ENCODE results near the gene SPP1.
"Not testable (repeated sequence)": the region's sequence is repeated elsewhere in the genome, so short reads cannot be mapped to it uniquely, and the experiment has no call there.

The SPP1 gene

DNA sequence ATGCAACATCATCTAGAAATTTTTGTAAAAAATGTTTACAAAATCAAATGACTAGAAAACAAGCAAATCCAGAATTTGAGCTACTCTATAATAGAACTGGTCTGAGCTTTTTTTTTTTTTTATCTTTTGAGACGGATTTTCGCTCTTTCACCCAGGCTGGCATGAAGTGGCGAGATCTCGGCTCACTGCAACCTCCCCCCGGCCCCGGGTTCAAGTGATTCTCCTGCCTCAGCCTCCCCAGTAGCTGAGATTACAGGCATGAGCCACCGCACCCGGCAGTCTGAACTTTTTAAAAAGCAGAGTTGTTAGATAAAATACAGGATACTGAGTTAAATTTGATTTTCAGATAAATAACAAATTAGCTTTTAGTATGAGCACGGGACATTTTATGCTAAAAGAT lies 11.0 kb downstream of the SPP1 start:
- DNase-seq (ENCODE audit: low read depth in 3 of 3), result no peak

GRCh38 chr4:87989765-87990164 lies 14.3 kb downstream of the SPP1 start:
- DNase-seq (ENCODE audit: low read depth in 3 of 3), result no peak

DNA sequence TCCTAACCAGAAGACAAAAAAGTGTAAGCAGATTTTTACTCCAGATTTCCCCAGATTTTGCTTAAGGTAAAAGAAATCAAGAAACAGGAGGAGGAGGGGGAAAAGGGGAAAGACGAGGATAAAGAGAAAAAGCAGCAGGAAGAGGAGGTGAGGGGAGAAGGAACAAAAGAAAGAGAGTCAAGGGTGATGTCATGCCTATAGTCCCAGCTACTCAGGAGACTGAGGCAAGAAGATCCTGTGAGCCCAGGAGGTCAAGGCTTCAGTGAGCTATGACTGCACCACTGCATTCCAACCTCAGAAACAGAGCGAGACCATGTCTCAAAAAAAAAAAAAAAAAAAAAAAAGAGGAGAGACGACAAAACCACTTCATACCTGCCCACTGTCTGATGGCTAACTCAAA lies 19.9 kb downstream of the SPP1 start:
- no peak for DNase-seq (ENCODE audit: low read depth in 3 of 3)

DNA sequence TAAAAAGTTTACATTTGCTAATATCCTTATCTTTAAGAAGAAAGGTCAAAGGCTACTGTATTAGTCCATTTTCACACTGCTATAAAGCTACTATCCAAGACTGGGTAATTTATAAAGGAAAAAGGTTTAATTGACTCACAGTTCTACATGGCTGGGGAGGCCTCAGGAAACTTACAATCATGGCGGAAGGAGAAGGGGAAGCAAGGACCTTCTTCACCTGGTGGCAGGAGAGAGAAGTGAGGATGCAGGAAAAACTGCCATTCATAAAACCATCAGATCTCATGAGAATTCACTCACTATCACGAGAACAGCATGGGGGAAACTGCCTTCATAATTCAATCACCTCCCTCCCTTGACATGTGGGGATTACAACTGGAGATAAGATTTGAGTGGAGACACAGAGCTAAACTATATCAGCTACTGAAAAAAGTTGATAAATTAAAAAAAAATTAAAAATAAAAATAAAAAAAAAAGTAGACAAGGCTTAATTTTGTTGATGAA lies 23.7 kb downstream of the SPP1 start:
- not testable (repeated sequence) for DNase-seq (ENCODE audit: low read depth in 3 of 3)

DNA sequence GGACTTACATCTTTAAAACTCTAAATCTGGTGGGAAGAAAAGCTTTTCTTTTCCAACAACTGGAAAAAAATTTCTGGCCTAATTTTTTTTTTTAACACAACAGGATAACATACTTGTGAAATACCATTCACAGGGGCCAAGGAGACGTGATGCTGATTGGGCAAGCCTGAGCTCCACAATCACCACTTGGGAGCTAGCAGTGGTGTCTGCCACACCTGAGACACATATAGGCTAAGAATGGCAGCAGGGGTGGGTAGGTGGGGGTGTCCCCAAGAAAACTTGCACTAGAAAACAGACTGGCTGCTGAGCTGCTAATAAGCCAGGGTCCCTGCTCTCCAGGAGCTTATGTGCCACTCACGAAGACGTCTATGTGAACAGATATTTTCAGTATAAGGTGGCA lies 26.4 kb downstream of the SPP1 start:
- DNase-seq (ENCODE audit: low read depth in 3 of 3), result no peak

GRCh38 chr4:88002786-88003185 lies 27.3 kb downstream of the SPP1 start:
- no peak for DNase-seq (ENCODE audit: low read depth in 3 of 3)

GRCh38 chr4:88003261-88003660 lies 27.7 kb downstream of the SPP1 start:
- no peak for DNase-seq (ENCODE audit: low read depth in 3 of 3)

- no peak for DNase-seq (ENCODE audit: low read depth in 3 of 3)
Measured at GRCh38 chr4:88005076-88005475, 29.6 kb downstream of the SPP1 start.

DNA sequence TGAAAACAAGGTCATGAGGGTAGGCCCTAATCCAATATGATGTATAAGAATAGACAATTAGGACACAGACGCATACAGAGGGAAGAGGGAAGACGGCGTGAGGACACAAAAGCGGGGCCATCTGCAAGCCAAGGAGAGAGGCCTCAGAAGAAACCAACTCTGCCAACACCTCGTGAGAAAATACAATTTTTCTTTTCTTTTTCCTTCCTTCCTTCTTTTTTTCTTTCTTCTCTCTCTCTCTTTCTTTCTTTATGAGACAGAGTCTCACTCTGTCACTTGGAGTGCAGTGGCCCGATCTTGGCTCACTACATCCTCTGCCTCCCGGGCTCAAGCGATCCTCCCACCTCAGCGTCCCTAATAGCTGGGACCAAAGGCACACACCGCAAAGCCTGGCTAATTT lies 30.4 kb downstream of the SPP1 start:
- no peak for DNase-seq (ENCODE audit: low read depth in 3 of 3)

- DNase-seq (ENCODE audit: low read depth in 3 of 3), result no peak
Measured at GRCh38 chr4:88006956-88007303, 31.4 kb downstream of the SPP1 start.

DNA sequence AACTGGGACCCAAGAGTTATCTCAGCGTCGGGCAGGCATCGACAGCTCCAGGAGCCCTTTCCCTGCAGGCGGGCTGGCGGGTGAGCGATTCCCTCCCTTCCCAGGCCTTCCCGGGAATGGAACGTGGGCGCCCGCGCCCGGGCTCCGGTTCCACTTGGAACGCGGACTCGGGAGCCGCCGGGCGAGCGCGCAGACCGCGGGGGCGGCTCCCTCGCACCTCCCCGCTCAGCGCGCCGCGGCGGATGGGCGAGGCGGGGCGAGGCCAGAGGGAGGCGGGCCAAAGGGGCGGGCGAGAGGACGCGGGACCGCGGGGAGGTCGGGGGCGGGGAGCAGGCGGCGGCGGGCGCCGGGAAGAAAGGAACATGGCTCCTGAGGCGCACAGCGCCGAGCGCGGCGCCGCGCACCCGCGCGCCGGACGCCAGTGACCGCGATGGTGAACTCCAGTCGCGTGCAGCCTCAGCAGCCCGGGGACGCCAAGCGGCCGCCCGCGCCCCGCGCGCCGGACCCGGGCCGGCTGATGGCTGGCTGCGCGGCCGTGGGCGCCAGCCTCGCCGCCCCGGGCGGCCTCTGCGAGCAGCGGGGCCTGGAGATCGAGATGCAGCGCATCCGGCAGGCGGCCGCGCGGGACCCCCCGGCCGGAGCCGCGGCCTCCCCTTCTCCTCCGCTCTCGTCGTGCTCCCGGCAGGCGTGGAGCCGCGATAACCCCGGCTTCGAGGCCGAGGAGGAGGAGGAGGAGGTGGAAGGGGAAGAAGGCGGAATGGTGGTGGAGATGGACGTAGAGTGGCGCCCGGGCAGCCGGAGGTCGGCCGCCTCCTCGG lies 32.0 kb downstream of the SPP1 start, which contains the start of gene PKD2:
PKD2 (plus strand) TSS at position 332 of the 818 bp plus-strand sequence; CDS start at position 431, 99 bp downstream.
- peak; percentile 46 to 70 (median 70) for DNase-seq (ENCODE audit: low read depth in 3 of 3)

DNA sequence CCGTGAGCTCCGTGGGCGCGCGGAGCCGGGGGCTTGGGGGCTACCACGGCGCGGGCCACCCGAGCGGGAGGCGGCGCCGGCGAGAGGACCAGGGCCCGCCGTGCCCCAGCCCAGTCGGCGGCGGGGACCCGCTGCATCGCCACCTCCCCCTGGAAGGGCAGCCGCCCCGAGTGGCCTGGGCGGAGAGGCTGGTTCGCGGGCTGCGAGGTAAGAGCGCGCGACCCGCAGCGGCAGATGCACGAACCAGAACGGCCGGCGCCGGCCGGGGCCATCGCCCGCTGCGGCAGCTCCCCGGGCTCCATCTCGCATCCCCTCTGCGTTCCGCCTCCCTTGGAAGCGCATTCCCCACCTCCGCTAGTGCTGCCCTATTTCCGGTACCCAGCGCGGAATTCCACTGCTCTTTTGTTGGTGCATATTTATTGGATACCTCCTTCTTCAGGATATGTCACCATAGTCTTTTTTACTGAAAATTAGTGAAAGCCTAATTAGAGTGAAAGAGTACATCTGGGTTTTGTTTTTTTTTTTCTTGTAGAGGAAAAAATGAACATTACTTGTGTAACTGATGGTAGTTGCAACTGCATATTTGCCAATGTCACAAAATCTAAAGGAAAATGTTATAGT lies 32.7 kb downstream of the SPP1 start:
- no peak for DNase-seq (ENCODE audit: low read depth in 3 of 3)

DNA sequence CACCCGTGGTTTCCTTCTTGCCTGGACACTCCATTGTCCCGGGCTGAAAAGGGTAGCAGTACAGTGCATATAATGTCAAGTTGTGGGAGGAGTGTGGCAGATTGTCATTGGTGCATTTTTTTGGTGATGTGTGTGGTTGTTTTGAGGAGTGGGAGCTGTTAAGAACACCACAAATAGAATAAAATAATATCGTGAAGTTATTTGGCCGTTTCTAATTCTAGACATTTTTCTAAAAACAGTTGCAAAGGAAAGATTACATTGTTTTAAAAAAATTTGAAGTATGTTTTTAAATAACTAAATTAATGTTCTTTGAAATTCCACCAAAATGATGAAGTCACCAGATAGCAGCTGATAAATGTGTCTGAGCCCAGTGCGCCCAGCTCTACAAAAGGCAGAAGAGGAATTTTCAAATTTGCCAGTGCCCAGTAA lies 33.2 kb downstream of the SPP1 start:
- DNase-seq (ENCODE audit: low read depth in 3 of 3), result no peak

- DNase-seq (ENCODE audit: low read depth in 3 of 3), result no peak
Measured at GRCh38 chr4:88009871-88010270, 34.4 kb downstream of the SPP1 start.

DNA sequence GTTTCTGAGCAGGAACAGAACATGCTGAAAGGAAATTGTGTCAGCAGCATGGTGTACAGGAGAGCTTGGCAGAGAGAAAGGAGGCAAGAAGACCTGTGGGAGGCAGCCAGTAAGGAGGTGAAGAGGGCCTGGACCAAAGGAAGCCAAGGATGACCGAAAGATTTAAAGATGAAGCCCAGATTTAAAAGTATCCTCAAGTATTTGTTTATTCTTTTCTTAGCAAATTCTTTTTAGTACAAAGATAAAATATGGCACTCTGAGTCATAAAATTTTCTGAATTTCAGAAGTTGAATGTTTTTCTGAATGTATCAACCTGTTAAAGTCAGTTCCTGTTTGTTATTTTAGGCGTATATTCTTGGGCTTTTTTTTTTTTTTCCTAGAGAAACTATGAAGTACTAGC lies 35.5 kb downstream of the SPP1 start:
- DNase-seq (ENCODE audit: low read depth in 3 of 3), result no peak

- DNase-seq (ENCODE audit: low read depth in 3 of 3), result no peak
Measured at GRCh38 chr4:88012647-88013046, 37.1 kb downstream of the SPP1 start.

DNA sequence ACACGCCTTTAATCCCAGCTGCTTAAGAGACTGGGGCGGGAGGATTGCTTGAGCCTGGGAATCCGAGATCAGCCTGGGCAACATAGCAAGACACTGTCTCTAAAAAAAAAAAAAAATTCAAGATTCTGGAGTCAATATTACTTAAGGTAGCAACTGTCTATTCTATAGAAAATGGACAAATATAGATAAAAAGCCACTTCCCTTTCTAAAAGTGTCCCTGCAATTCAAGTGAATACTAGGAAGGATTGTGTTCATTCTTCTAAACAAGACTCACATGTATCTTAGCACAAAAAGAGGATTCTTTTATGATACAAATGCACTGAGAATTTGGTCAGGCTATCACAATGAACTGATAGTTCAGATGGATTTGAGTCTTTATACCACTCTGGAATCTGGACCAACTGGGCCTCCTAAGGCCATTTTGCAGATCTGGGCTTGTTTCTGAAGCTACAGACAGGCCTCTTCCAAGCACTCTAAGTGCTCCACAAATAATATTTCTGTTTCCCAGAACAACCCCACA lies 38.9 kb downstream of the SPP1 start:
- DNase-seq (ENCODE audit: low read depth in 3 of 3), result no peak

DNA sequence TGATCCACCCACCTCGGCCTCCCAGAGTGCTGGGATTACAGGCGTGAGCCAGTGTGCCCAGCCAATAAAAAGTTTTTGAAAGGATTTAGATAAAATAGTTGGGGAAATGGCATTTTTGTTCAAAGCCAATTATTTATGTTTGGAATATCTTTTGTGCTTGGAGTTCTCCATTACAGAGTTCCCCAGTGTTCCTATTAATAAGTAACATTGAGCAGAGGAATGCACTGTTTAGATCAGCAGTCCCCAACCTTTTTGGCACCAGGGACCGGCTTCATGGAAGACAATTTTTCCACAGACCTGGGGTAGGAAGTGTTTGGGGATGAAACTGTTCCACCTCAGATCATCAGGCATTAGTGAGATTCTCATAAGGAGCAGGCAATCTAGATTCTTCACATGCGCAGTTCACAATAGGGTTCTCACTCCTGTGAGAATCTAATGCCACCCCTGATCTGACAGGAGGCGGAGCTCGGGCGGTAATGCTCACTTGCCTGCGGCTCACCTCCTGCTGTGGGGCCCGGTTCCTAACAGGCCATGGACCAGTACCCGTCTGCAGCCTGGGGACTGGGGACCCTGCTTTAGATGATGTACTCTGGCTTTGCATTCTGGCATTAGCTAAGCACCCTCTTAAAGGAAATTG lies 40.3 kb downstream of the SPP1 start:
- DNase-seq (ENCODE audit: low read depth in 3 of 3), result no peak

- DNase-seq (ENCODE audit: low read depth in 3 of 3), result no peak
Measured at GRCh38 chr4:88017516-88018297, 42.2 kb downstream of the SPP1 start.

GRCh38 chr4:88018466-88018865 lies 43.0 kb downstream of the SPP1 start:
- DNase-seq (ENCODE audit: low read depth in 3 of 3), result no peak

DNA sequence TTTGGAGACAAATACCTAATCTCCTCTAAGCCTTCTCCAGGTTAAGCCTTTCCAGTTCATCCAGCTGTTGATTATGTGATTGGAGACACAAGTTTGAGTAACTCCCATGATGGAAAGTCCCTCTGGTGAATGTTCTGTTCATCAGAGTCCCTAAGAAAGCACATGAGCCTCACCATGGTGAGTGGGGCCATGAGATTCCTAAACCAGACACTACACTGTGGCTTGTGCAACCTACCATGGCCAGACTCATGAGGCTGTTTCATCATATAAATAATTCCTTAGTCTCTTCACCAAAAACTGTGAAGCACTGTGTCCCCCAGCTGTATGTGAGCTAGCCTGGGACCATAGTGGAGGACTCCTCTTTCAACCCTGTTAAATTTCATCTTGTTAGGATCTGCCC lies 46.3 kb downstream of the SPP1 start:
- no peak for DNase-seq (ENCODE audit: low read depth in 3 of 3)

- no peak for DNase-seq (ENCODE audit: low read depth in 3 of 3)
Measured at GRCh38 chr4:88022289-88022688, 46.8 kb downstream of the SPP1 start.

All from stimulated activated CD4-positive, alpha-beta T cell treated with anti-CD3 and anti-CD28 coated beads, TNF-alpha, amount 100 ng/mL, for 4 hours (primary cell).